LNCAP (cell line): ENCODE measurements around the gene PTPRG.

Experiments used
- TF ChIP-seq, protein P1 (sequence below): fragments of 450-650 bp; IDR thresholded peaks from 2 replicates; pipeline ENCODE4 v1.5.1; 2017; ENCODE audit warnings: mild to moderate bottlenecking

PTPRG gene

DNA sequence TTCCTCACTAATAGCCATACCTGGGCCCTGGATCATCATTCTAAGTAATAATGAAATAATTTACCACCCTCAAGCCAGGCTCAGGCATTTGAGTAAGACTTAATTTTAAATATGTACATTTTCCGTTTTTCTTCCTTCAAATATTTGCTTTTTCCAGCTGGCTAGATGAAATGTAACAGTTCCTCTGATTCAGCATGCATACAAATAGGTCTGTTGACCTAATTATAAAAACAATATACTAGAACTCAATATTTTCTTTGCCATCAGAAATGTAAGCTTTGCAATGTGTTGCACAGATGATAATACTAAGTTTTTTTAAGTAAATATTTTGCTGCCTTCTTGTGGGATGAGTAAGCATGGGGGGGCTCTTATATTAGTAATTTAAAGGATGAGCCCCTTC lies 720.4 kb downstream of the PTPRG start:
- TF ChIP-seq, protein P1, sequence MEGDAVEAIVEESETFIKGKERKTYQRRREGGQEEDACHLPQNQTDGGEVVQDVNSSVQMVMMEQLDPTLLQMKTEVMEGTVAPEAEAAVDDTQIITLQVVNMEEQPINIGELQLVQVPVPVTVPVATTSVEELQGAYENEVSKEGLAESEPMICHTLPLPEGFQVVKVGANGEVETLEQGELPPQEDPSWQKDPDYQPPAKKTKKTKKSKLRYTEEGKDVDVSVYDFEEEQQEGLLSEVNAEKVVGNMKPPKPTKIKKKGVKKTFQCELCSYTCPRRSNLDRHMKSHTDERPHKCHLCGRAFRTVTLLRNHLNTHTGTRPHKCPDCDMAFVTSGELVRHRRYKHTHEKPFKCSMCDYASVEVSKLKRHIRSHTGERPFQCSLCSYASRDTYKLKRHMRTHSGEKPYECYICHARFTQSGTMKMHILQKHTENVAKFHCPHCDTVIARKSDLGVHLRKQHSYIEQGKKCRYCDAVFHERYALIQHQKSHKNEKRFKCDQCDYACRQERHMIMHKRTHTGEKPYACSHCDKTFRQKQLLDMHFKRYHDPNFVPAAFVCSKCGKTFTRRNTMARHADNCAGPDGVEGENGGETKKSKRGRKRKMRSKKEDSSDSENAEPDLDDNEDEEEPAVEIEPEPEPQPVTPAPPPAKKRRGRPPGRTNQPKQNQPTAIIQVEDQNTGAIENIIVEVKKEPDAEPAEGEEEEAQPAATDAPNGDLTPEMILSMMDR: no peak

DNA sequence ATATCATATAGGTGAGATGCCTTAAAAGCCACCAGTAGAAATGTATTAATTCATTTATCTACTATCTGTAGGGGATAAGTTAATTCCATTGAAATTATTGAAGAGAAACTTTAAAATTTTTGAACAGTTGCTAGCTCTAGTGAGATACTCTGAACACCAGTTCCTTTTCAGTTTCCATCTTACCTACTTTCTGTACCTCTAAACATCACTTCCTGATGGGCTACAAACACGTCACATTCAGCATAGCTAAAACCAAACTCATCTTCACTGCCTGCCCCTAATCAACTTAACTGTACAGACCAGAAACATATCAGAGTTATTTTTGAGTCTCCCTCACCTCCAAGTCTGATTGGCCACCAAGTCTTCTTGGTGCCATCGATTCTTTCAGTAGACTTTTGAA lies 723.1 kb downstream of the PTPRG start:
- TF ChIP-seq, protein P1: no peak

DNA sequence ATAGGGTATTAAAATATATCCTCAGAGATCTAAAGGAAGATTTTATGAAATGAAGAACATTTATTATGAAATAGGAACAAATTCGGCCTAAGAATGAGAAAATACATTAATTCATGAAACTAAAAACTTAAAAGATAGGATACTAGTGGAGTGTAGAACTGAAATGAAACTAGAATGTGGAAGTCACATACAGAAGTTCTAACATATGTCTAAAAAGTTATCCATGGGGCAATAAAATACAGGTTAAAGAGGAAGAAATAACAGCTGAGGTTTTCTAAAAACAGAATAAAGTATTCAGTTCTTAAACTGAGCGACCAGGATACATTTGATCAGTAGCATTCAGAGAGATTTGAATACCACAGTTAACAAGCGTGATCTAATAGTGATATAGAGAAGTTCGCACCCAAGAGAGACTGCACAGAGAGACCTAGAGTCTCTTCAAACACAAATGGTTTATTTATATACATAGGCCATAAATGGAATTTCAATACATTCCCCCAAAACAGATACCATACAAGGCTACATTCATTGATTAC lies 726.1 kb downstream of the PTPRG start:
- TF ChIP-seq, protein P1: no peak

DNA sequence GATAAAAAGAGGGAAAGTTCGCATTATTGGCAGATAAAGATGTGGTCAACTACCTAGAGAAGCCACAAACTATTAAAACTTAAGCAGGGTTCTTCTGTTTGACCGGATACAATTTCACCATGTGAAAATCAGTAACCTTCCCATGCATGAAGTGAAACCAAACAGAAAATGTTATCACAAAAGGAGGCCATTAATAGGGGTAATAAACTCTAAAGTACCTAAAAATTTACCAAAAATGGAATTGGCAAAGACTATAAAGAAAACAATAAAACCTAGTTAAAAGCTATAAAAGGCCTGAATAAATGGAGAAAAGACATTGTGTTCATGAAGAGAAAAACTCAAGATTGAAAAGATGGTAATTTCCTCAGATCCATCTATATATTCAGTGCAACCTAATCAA lies 728.6 kb downstream of the PTPRG start:
- TF ChIP-seq, protein P1: no peak

DNA sequence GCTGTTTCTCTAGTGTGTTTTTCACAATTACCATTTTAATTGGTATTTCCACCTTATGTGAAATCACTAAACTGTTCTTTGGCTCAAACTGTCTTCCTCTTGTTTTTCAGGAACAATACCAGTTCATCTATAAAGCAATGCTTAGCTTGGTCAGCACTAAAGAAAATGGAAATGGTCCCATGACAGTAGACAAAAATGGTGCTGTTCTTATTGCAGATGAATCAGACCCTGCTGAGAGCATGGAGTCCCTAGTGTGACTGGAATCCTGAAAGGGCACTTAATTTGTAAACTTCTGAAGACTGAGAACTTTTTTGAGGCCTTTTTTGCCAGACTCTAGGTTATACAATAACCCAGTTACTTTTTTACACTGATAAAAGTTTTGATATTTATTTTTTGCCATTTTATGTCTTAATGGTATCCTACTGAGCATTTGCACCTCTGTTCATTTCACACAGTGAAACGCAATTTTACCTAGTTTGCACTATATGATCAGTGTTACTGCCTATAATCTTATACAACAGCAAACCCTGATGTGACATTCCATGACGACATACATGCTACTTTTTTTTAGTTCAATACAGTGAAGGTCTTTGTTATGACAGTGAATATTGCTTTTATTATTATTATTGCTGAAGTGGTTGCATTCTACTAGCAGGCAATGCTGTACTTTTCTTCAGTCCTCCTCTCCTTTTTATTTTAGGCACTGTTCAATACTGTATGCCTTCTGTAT lies 731.8 kb downstream of the PTPRG start:
- TF ChIP-seq, protein P1: no peak

DNA sequence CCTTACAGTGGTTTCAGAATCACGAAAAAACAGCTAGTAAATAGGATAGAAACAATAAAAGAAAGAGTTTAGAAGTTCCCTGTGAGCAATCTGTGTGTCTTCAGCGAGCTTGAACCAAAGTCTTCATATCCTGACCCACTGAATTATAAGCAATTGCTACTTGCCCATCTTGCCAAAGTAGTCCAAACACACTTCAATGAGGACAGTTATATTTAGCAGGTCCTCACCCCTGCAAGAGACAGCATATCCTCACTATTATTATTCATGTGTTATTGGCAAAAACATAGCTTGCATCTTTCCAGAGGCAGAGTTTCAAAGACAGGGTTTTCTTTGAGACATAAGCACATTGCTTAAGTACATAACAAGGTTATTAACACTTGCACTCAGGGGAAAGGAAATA lies 734.2 kb downstream of the PTPRG start:
- TF ChIP-seq, protein P1: no peak

DNA sequence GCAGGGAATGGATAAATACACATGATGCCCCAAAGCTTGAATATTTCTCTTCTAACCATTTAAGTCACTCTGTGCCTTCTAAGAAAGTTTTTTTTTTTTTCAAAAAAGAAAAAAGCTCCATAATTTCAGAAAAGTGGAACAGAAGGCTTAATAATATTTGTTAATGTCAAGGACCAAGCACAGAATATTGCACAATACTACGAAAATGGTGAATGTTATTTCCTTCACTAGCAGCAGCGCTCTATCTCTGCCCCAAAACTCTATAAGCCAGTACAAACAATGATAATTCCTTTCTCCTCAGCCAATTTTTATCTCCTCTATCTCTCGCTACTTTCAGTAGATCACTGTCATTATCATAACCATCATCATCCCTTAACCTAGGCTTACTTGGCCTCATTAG lies 739.2 kb downstream of the PTPRG start:
- TF ChIP-seq, protein P1: no peak
